ENCODE data around the gene ENOX1.

DNA sequence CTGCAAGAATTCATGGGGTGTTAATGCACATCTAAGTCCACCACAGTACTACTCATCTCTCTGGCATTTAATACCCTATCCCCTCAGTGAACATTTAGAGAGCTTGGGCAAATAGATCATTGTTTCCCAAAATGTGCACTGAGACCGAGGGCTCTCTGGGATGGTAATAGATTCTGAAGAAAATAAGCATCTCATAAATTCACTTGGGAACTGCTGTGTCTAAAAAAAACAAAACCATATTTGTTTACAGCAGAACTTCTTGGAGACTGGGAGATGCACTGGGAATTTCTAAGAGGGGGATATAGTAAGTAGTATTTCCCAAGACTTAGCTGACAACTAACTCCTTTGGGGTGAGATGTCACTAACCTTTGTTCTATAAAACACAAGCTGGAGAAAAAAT is 58.4 kb downstream of the ENOX1 start:
- TF ChIP-seq, protein P1, sequence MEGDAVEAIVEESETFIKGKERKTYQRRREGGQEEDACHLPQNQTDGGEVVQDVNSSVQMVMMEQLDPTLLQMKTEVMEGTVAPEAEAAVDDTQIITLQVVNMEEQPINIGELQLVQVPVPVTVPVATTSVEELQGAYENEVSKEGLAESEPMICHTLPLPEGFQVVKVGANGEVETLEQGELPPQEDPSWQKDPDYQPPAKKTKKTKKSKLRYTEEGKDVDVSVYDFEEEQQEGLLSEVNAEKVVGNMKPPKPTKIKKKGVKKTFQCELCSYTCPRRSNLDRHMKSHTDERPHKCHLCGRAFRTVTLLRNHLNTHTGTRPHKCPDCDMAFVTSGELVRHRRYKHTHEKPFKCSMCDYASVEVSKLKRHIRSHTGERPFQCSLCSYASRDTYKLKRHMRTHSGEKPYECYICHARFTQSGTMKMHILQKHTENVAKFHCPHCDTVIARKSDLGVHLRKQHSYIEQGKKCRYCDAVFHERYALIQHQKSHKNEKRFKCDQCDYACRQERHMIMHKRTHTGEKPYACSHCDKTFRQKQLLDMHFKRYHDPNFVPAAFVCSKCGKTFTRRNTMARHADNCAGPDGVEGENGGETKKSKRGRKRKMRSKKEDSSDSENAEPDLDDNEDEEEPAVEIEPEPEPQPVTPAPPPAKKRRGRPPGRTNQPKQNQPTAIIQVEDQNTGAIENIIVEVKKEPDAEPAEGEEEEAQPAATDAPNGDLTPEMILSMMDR (IDR thresholded peaks at IDR 0.05) = no peak
- no peak for TF ChIP-seq POLR2A (IDR thresholded peaks at IDR 0.05)
